ENCODE results near the gene SMCO4. TPM values are rescaled to one million over a fixed set of nuclear protein-coding genes. Genes with fewer than 3 reads are reported as not detected.

Gene SMCO4
- total and polyA plus RNA-seq, 2 experiments from 2014 or later: 42.2 to 49.0 TPM

DNA sequence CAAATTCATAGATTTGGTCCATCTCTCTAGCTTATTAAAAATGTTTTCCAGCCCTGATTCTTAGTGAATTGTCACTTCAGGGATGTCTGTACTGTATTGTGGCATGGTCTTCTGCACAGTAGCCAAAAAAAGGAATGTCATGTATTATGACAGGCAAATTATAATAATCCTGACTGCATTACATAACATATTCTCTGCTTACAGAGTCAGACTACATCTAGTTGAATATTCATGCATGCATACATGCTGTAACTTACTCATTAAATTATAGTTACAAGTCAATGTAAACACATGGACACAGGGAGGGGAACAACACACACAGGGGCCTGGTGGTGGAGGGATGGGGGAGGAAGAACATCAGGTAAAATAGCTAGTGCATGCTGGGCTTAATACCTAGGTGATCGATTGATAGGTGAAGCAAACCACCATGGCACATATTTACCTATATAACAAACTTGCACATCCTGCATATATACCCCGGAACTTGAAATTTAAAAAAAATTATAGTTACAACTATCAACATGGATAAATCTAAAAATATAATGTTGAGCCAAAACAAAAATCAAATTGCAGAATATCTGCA lies 31.5 kb upstream of the SMCO4 start:
- Histone ChIP-seq H3K4me2 (no peak overlapping the region), H3K27me3 (ENCODE audit: insufficient read depth) (no peaks in the 10 kb centered on the region), H3K79me2 (replicated peaks; ENCODE audit: insufficient read depth) (no peaks in the 10 kb centered on the region), H3K4me3 (no peak overlapping the region), H3K9me2 (ENCODE audit: insufficient read depth) (no peaks in the 10 kb centered on the region), H2AFZ (no peak overlapping the region), H3K27ac (ENCODE audit: low read depth) (no peak overlapping the region), H3K36me3 (ENCODE audit: insufficient read depth) (no peaks in the 10 kb centered on the region; the same call in 1 of the 2 replicates), H3F3A (replicated peaks; ENCODE audit: low read depth) (no peaks in the 10 kb centered on the region), H3K4me1 (ENCODE audit: insufficient read depth) (no peaks in the 10 kb centered on the region), H4K20me1 (replicated peaks; ENCODE audit: insufficient read depth) (no peaks in the 10 kb centered on the region)
- Mint-ChIP-seq H3K4me3 (no peak overlapping the region), H3K27me3 (ENCODE audit: insufficient read depth, low read depth, poor library complexity) (no peaks in the 10 kb centered on the region), H3K9me3 (peaks cover 5% of the 10 kb centered on the region; the same call in 2 of the 3 replicates), H3K27ac (no peak overlapping the region), H3K36me3 (ENCODE audit: low read depth) (no peaks in the 10 kb centered on the region), H3K4me1 (peaks cover 6% of the 10 kb centered on the region; the same call in 2 of the 3 replicates)
- DNase-seq (ENCODE audit: low spot score) (no peak), ATAC-seq (no peak)
- no peak for TF ChIP-seq NANOG (IDR thresholded peaks at IDR 0.05; ENCODE audit: borderline replicate concordance)
- TF ChIP-seq JUNB (IDR thresholded peaks at IDR 0.05; ENCODE audit: unreplicated experiment): no peak
- TF ChIP-seq, protein P1, sequence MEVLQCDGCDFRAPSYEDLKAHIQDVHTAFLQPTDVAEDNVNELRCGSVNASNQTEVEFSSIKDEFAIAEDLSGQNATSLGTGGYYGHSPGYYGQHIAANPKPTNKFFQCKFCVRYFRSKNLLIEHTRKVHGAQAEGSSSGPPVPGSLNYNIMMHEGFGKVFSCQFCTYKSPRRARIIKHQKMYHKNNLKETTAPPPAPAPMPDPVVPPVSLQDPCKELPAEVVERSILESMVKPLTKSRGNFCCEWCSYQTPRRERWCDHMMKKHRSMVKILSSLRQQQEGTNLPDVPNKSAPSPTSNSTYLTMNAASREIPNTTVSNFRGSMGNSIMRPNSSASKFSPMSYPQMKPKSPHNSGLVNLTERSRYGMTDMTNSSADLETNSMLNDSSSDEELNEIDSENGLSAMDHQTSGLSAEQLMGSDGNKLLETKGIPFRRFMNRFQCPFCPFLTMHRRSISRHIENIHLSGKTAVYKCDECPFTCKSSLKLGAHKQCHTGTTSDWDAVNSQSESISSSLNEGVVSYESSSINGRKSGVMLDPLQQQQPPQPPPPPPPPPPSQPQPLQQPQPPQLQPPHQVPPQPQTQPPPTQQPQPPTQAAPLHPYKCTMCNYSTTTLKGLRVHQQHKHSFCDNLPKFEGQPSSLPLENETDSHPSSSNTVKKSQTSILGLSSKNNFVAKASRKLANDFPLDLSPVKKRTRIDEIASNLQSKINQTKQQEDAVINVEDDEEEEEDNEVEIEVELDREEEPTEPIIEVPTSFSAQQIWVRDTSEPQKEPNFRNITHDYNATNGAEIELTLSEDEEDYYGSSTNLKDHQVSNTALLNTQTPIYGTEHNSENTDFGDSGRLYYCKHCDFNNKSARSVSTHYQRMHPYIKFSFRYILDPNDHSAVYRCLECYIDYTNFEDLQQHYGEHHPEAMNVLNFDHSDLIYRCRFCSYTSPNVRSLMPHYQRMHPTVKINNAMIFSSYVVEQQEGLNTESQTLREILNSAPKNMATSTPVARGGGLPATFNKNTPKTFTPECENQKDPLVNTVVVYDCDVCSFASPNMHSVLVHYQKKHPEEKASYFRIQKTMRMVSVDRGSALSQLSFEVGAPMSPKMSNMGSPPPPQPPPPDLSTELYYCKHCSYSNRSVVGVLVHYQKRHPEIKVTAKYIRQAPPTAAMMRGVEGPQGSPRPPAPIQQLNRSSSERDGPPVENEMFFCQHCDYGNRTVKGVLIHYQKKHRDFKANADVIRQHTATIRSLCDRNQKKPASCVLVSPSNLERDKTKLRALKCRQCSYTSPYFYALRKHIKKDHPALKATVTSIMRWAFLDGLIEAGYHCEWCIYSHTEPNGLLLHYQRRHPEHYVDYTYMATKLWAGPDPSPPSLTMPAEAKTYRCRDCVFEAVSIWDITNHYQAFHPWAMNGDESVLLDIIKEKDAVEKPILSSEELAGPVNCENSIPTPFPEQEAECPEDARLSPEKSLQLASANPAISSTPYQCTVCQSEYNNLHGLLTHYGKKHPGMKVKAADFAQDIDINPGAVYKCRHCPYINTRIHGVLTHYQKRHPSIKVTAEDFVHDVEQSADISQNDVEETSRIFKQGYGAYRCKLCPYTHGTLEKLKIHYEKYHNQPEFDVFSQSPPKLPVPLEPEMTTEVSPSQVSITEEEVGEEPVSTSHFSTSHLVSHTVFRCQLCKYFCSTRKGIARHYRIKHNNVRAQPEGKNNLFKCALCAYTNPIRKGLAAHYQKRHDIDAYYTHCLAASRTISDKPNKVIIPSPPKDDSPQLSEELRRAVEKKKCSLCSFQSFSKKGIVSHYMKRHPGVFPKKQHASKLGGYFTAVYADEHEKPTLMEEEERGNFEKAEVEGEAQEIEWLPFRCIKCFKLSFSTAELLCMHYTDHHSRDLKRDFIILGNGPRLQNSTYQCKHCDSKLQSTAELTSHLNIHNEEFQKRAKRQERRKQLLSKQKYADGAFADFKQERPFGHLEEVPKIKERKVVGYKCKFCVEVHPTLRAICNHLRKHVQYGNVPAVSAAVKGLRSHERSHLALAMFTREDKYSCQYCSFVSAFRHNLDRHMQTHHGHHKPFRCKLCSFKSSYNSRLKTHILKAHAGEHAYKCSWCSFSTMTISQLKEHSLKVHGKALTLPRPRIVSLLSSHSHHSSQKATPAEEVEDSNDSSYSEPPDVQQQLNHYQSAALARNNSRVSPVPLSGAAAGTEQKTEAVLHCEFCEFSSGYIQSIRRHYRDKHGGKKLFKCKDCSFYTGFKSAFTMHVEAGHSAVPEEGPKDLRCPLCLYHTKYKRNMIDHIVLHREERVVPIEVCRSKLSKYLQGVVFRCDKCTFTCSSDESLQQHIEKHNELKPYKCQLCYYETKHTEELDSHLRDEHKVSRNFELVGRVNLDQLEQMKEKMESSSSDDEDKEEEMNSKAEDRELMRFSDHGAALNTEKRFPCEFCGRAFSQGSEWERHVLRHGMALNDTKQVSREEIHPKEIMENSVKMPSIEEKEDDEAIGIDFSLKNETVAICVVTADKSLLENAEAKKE (CRISPR knock-in tag; IDR thresholded peaks at IDR 0.05): no peak
- TF ChIP-seq, protein P2, sequence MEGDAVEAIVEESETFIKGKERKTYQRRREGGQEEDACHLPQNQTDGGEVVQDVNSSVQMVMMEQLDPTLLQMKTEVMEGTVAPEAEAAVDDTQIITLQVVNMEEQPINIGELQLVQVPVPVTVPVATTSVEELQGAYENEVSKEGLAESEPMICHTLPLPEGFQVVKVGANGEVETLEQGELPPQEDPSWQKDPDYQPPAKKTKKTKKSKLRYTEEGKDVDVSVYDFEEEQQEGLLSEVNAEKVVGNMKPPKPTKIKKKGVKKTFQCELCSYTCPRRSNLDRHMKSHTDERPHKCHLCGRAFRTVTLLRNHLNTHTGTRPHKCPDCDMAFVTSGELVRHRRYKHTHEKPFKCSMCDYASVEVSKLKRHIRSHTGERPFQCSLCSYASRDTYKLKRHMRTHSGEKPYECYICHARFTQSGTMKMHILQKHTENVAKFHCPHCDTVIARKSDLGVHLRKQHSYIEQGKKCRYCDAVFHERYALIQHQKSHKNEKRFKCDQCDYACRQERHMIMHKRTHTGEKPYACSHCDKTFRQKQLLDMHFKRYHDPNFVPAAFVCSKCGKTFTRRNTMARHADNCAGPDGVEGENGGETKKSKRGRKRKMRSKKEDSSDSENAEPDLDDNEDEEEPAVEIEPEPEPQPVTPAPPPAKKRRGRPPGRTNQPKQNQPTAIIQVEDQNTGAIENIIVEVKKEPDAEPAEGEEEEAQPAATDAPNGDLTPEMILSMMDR (conservative IDR thresholded peaks at IDR 0.05; ENCODE audit: low read depth in 2 of 2): no peak
- TF ChIP-seq, protein P3, sequence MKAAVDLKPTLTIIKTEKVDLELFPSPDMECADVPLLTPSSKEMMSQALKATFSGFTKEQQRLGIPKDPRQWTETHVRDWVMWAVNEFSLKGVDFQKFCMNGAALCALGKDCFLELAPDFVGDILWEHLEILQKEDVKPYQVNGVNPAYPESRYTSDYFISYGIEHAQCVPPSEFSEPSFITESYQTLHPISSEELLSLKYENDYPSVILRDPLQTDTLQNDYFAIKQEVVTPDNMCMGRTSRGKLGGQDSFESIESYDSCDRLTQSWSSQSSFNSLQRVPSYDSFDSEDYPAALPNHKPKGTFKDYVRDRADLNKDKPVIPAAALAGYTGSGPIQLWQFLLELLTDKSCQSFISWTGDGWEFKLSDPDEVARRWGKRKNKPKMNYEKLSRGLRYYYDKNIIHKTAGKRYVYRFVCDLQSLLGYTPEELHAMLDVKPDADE (IDR thresholded peaks at IDR 0.05): no peak
- no peak for TF ChIP-seq STAT1 (IDR thresholded peaks at IDR 0.05; ENCODE audit: unreplicated experiment)
- TF ChIP-seq POLR2AphosphoS5 (IDR thresholded peaks at IDR 0.05; ENCODE audit: low read depth): no peak
- TF ChIP-seq, protein P4, sequence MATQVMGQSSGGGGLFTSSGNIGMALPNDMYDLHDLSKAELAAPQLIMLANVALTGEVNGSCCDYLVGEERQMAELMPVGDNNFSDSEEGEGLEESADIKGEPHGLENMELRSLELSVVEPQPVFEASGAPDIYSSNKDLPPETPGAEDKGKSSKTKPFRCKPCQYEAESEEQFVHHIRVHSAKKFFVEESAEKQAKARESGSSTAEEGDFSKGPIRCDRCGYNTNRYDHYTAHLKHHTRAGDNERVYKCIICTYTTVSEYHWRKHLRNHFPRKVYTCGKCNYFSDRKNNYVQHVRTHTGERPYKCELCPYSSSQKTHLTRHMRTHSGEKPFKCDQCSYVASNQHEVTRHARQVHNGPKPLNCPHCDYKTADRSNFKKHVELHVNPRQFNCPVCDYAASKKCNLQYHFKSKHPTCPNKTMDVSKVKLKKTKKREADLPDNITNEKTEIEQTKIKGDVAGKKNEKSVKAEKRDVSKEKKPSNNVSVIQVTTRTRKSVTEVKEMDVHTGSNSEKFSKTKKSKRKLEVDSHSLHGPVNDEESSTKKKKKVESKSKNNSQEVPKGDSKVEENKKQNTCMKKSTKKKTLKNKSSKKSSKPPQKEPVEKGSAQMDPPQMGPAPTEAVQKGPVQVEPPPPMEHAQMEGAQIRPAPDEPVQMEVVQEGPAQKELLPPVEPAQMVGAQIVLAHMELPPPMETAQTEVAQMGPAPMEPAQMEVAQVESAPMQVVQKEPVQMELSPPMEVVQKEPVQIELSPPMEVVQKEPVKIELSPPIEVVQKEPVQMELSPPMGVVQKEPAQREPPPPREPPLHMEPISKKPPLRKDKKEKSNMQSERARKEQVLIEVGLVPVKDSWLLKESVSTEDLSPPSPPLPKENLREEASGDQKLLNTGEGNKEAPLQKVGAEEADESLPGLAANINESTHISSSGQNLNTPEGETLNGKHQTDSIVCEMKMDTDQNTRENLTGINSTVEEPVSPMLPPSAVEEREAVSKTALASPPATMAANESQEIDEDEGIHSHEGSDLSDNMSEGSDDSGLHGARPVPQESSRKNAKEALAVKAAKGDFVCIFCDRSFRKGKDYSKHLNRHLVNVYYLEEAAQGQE (IDR thresholded peaks at IDR 0.05; ENCODE audit: unreplicated experiment): no peak
- TF ChIP-seq EZH2 (IDR thresholded peaks at IDR 0.05; ENCODE audit: low read depth, unreplicated experiment): no peak
- no peak for TF ChIP-seq ZNF331 (CRISPR knock-in tag; IDR thresholded peaks at IDR 0.05; ENCODE audit: low read depth)
- no peak for TF ChIP-seq ZNF114 (CRISPR knock-in tag; IDR thresholded peaks at IDR 0.05)
- no peak for TF ChIP-seq CREB1 (CRISPR knock-in tag; IDR thresholded peaks at IDR 0.05; ENCODE audit: low read depth)
- TF ChIP-seq EZH2phosphoT487 (IDR thresholded peaks at IDR 0.05; ENCODE audit: unreplicated experiment): no peak

All from GM23338 (cell line).